ENCODE results near the gene NHLRC1.

Gene NHLRC1

GRCh38 chr6:18138906-18139305 is 16.4 kb upstream of the NHLRC1 start:
- no peak for DNase-seq

GRCh38 chr6:18136260-18136659 is 13.8 kb upstream of the NHLRC1 start:
- DNase-seq = no peak

GRCh38 chr6:18135171-18135570 is 12.7 kb upstream of the NHLRC1 start:
- DNase-seq = no peak

- no peak for DNase-seq
These were observed 9.9 kb upstream of the NHLRC1 start for GRCh38 chr6:18132346-18132745.

- peak; percentile 49 for DNase-seq
These were observed 3.6 kb upstream of the NHLRC1 start for GRCh38 chr6:18126121-18126520.

GRCh38 chr6:18121580-18122127 is 823 bp downstream of the NHLRC1 start:
- DNase-seq = no peak

- no peak for DNase-seq
These were observed 3.2 kb downstream of the NHLRC1 start for GRCh38 chr6:18119236-18119635.

- DNase-seq = no peak
These were observed 4.1 kb downstream of the NHLRC1 start for GRCh38 chr6:18118330-18118729.

GRCh38 chr6:18117136-18117535 is 5.3 kb downstream of the NHLRC1 start:
- no peak for DNase-seq

- no peak for DNase-seq
These were observed 7.1 kb downstream of the NHLRC1 start for GRCh38 chr6:18115356-18115755.

GRCh38 chr6:18110162-18110561 is 12.3 kb downstream of the NHLRC1 start:
- no peak for DNase-seq

GRCh38 chr6:18107061-18107460 is 15.4 kb downstream of the NHLRC1 start:
- no peak for DNase-seq

- no peak for DNase-seq
These were observed 19.5 kb downstream of the NHLRC1 start for GRCh38 chr6:18102783-18103509.

- no peak for DNase-seq
These were observed 20.6 kb downstream of the NHLRC1 start for GRCh38 chr6:18101873-18102272.

- peak; percentile 46 for DNase-seq
These were observed 21.2 kb downstream of the NHLRC1 start for GRCh38 chr6:18101271-18101670.

- DNase-seq = no peak
These were observed 22.2 kb downstream of the NHLRC1 start for GRCh38 chr6:18100296-18100695.

- DNase-seq = no peak
These were observed 23.0 kb downstream of the NHLRC1 start for GRCh38 chr6:18099511-18099910.

GRCh38 chr6:18096423-18096822 is 26.1 kb downstream of the NHLRC1 start:
- no peak for DNase-seq

- no peak for DNase-seq
These were observed 31.1 kb downstream of the NHLRC1 start for GRCh38 chr6:18091382-18091781.

- DNase-seq = no peak
These were observed 32.1 kb downstream of the NHLRC1 start for GRCh38 chr6:18090349-18090786.

GRCh38 chr6:18088419-18089296 is 33.8 kb downstream of the NHLRC1 start:
- no peak for DNase-seq

GRCh38 chr6:18087396-18088165 is 34.9 kb downstream of the NHLRC1 start:
- no peak for DNase-seq

Measured in fibroblast of skin of right biceps (primary cell).